Kidney (tissue), 14 donors: ENCODE measurements around the gene CDH2. TPM values are rescaled to one million over a fixed set of nuclear protein-coding genes. Genes with fewer than 3 reads are reported as not detected.

Source experiments
- DNase-seq, 5 donors: peaks; one replicate each; pipeline ENCODE4 v3.0.0-alpha.2; 2013 to 2020
- FAIRE-seq: peaks from 2 replicates; lab custom pipeline; 2012; peaks lifted over from hg19 to GRCh38; lab: Jason Lieb, UNC
- H3K27ac ChIP-seq, 2 donors: one replicate each; pipeline ENCODE4 v1.7.0; 2013; ENCODE audit warnings: low read depth in 2 of 2, low read length in 2 of 2, inconsistent platforms in 1 of 2
- H3K27me3 ChIP-seq: one replicate; pipeline ENCODE4 v1.7.1; 2013; ENCODE audit warnings: low read length, inconsistent platforms; ENCODE audit not compliant: control insufficient read depth, insufficient read depth
- H3K36me3 ChIP-seq, 3 donors: one replicate each; pipeline versions ENCODE4 v1.7.0 to v1.7.1; 2013; ENCODE audit warnings: low read length in 3 of 3, control low read depth in 1 of 3, inconsistent platforms in 1 of 3; ENCODE audit not compliant: insufficient read depth in 3 of 3, control insufficient read depth in 2 of 3
- H3K4me1 ChIP-seq, 3 donors: one replicate each; pipeline versions ENCODE4 v1.7.0 to v1.7.1; 2013; ENCODE audit warnings: low read length in 3 of 3, inconsistent platforms in 1 of 3, low read depth in 1 of 3; ENCODE audit not compliant: control insufficient read depth in 2 of 3, insufficient read depth in 2 of 3
- H3K4me3 ChIP-seq, 3 donors: one replicate each; pipeline versions ENCODE4 v1.7.0 to v1.8.1; 2013; ENCODE audit warnings: low read length in 3 of 3, control low read depth in 1 of 3, inconsistent platforms in 1 of 3
- H3K9ac ChIP-seq, 3 donors: one replicate each; pipeline versions ENCODE4 v1.7.0 to v1.7.1; 2013; ENCODE audit warnings: low read length in 3 of 3, control low read depth in 1 of 3, inconsistent platforms in 1 of 3
- H3K9me3 ChIP-seq, 3 donors: one replicate each; pipeline versions ENCODE4 v1.7.0 to v1.7.1; 2013; ENCODE audit warnings: low read length in 3 of 3, control low read depth in 1 of 3, inconsistent platforms in 1 of 3; ENCODE audit not compliant: control insufficient read depth in 2 of 3, insufficient read depth in 1 of 3
- intact Hi-C: fragments of 100-400 bp; cut with DNase I; formaldehyde crosslinking; loops from one replicate; pipeline ENCODE4 v1.11.1; 2022
- polyA plus RNA-seq: library from polyadenylated mRNA; stranded (reverse); fragments of 350-450 nt; fragmentation: Illumina TruSeq; extraction: RNeasy Lipid Tissue Mini Kit (QIAGEN cat#74804); gene quantifications from one replicate; pipeline ENCODE4 v1.2.3, GENCODE V29; 2014; ENCODE audit warnings: low read depth, low replicate concordance; ENCODE audit not compliant: insufficient read depth
- total RNA-seq: library from RNA; stranded (reverse); fragmentation: NEBNext Ultra II Directional; extraction: Animal tissue kit (Norgen Biotek cat#: 25700); gene quantifications from one replicate; pipeline ENCODE4 v1.2.1, GENCODE V29; 2021
- TF ChIP-seq, protein P1 (sequence below): IDR thresholded peaks from 3 replicates; pipeline ENCODE4 v1.5.1; 2012; ENCODE audit warnings: mild to moderate bottlenecking, moderate library complexity, borderline replicate concordance; ENCODE audit not compliant: insufficient read depth; ENCODE audit errors: extremely low read depth
- donor health status: control.
- donor health status: control.
- donor health status: control.
- donor health status: control.
- donor health status: control.
- donor health status: DM: yes; HTN: yes; CAD: no.
- donor health status: Normal renal cell carcinoma (clear cell type).

The CDH2 gene
- total and polyA plus RNA-seq, 2 donors from 2014 or later = 6.3 to 29.6 TPM

- intact Hi-C loops = no loop called here
- Histone ChIP-seq H3K9ac (no peak overlapping the region), H3K27ac (no peak overlapping the region), H3K36me3 (no peaks in the 10 kb centered on the region), H3K9me3 (no peaks in the 10 kb centered on the region), H3K4me1 (no peaks in the 10 kb centered on the region), H3K4me3 (no peak overlapping the region), H3K27me3 (no peaks in the 10 kb centered on the region)
- TF ChIP-seq, protein P1, sequence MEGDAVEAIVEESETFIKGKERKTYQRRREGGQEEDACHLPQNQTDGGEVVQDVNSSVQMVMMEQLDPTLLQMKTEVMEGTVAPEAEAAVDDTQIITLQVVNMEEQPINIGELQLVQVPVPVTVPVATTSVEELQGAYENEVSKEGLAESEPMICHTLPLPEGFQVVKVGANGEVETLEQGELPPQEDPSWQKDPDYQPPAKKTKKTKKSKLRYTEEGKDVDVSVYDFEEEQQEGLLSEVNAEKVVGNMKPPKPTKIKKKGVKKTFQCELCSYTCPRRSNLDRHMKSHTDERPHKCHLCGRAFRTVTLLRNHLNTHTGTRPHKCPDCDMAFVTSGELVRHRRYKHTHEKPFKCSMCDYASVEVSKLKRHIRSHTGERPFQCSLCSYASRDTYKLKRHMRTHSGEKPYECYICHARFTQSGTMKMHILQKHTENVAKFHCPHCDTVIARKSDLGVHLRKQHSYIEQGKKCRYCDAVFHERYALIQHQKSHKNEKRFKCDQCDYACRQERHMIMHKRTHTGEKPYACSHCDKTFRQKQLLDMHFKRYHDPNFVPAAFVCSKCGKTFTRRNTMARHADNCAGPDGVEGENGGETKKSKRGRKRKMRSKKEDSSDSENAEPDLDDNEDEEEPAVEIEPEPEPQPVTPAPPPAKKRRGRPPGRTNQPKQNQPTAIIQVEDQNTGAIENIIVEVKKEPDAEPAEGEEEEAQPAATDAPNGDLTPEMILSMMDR = no peak
- FAIRE-seq = no peak
- DNase-seq = no peak
These were observed 31.3 kb upstream of the CDH2 start for GRCh38 chr18:28208268-28208667.

- FAIRE-seq = no peak
- intact Hi-C loops = no loop called here
These were observed 27.2 kb upstream of the CDH2 start for GRCh38 chr18:28204154-28204553.

GRCh38 chr18:28201056-28201455 lies 24.1 kb upstream of the CDH2 start:
- TF ChIP-seq, protein P1 = no peak
- H3K27me3 ChIP-seq = no peaks in the 10 kb centered on the region
- no peak overlapping the region for H3K4me3 ChIP-seq
- H3K27ac ChIP-seq = no peak overlapping the region
- H3K9ac ChIP-seq = no peak overlapping the region
- H3K9me3 ChIP-seq = no peaks in the 10 kb centered on the region
- no peaks in the 10 kb centered on the region for H3K36me3 ChIP-seq
- DNase-seq (no peak), FAIRE-seq (no peak)
- intact Hi-C loops = no loop called here
- H3K4me1 ChIP-seq = no peaks in the 10 kb centered on the region

More at GRCh38 chr18:28204154-28204553, 27.2 kb upstream of the CDH2 start:
- peak in 2 of 5 donors; percentile 10 to 15 for DNase-seq
- TF ChIP-seq, protein P1 = no peak
- Histone ChIP-seq H3K4me1 (no peaks in the 10 kb centered on the region), H3K27ac (no peak overlapping the region), H3K9ac (no peak overlapping the region), H3K4me3 (no peak overlapping the region), H3K9me3 (no peaks in the 10 kb centered on the region), H3K36me3 (no peaks in the 10 kb centered on the region), H3K27me3 (no peaks in the 10 kb centered on the region)

DNA sequence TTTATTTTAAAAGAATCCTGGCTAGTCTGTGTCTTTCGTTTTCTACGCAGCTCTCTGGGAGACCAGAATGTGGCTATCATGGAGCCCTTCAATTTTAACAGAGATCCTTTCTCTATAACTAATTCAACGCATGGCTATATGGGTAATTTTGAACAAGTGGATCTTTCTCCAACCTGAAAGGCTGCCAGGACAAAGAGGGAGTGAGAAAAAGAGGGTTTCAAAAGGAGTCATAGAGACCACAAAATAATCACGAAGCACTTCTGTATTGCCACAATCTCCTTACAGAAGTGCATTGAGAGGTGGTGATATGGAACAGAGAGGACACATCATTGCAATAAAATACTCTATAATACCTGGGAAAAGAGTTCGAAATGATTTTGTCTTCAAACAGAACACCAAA lies 21.7 kb upstream of the CDH2 start:
- no peak for DNase-seq
- Histone ChIP-seq H3K4me1 (no peaks in the 10 kb centered on the region), H3K36me3 (no peaks in the 10 kb centered on the region), H3K27me3 (no peaks in the 10 kb centered on the region), H3K4me3 (no peak overlapping the region), H3K9ac (no peak overlapping the region), H3K9me3 (no peaks in the 10 kb centered on the region), H3K27ac (no peak overlapping the region)
- no peak for FAIRE-seq
- TF ChIP-seq, protein P1 = no peak
- intact Hi-C loops = no loop called here
